Heart left ventricle (tissue), 13 donors: ENCODE data around the gene WDR88.

ENCODE experiments used
- CTCF ChIP-seq, 12 donors: fragments of 200-600 bp; sonication (generic) in 4 of 12; IDR thresholded peaks; one replicate each; pipeline versions ENCODE4 v1.5.0 to v1.8.0; 2018 to 2022; ENCODE audit warnings: antibody characterized with exemption in 12 of 12, mild to moderate bottlenecking in 5 of 12
- POLR2A ChIP-seq, 2 donors: fragments of 450-650 bp; IDR thresholded peaks; one replicate each; pipeline ENCODE4 v1.6.1; 2017; ENCODE audit warnings: antibody characterized with exemption in 2 of 2, mild to moderate bottlenecking in 2 of 2, moderate library complexity in 2 of 2
- donor health status: ischemic (EF 13 %, LVEDD 7.1; RV severe dilation, severe dysfunction).
- donor health status: DM: no; HTN: yes; CAD: no.
- donor health status: DM: no; HTN: no; CAD: no.
- donor health status: ischemic (EF 25% LVEDD 6.9; RV normal size, moderate dysfunction).
- donor health status: ischemic (EF 25% LVEDD 5.7; RV mildly dilated, moderate dysfunction).
- donor health status: ischemic (EF 35%, LVEDD 5.7; RV mildly dilated, moderate dysfunction).
- donor health status: nonischemic (EF 11% LVEDD 7.7; RV severe dilation, severe dysfunction).
- donor health status: DM: yes; HTN: yes; CAD: no.
- donor health status: PGD.
- donor health status: ischemic (EF 29% LVEDD 5.4; RV normal size, mild dysfunction).
- donor health status: nonischemic (EF 23%, LVEDD 6.1; RV moderate dilation, normal function).

- TF ChIP-seq CTCF (IDR thresholded peaks at IDR 0.05) (no peak), POLR2A (IDR thresholded peaks at IDR 0.05) (no peak)
These were observed 37.4 kb upstream of the WDR88 start for GRCh38 chr19:33094436-33095067.
